Esophagus muscularis mucosa (tissue), 4 donors: ENCODE data around the gene STARD5. TPM values are rescaled to one million over a fixed set of nuclear protein-coding genes. Genes with fewer than 3 reads are reported as not detected.

Experiments
- DNase-seq: peaks from one replicate; pipeline ENCODE4 v3.0.0-alpha.2; 2017; ENCODE audit errors: extremely low spot score
- H3K27ac ChIP-seq, 4 donors: fragments of 200-600 bp; sonication (generic); replicated peaks in 1 of 4; 1 replicate in 3 of 4; 2 replicates in 1 of 4; pipeline ENCODE4 v1.5.1; 2016 to 2019; ENCODE audit warnings: mild to moderate bottlenecking in 1 of 4
- H3K27me3 ChIP-seq, 4 donors: fragments of 200-600 bp; sonication (generic); one replicate each; pipeline versions ENCODE4 v1.5.1 to v1.6.0; 2016 to 2019
- H3K36me3 ChIP-seq, 4 donors: fragments of 200-600 bp; sonication (generic); one replicate each; pipeline ENCODE4 v1.5.1; 2016 to 2019
- H3K4me1 ChIP-seq, 4 donors: fragments of 200-600 bp; sonication (generic); one replicate each; pipeline ENCODE4 v1.5.1; 2016 to 2019
- H3K4me3 ChIP-seq, 4 donors: fragments of 200-600 bp; sonication (generic); 1 replicate in 2 of 4; 2 replicates in 2 of 4; pipeline ENCODE4 v1.5.1; 2016 to 2019; ENCODE audit warnings: mild to moderate bottlenecking in 4 of 4, moderate library complexity in 1 of 4
- H3K9me3 ChIP-seq, 4 donors: fragments of 200-600 bp; sonication (generic); 1 replicate in 3 of 4; 2 replicates in 1 of 4; pipeline ENCODE4 v1.5.1; 2016 to 2019
- CTCF ChIP-seq, 3 experiments: fragments of 200-600 bp in 2 of 3; fragments of 450-650 bp in 1 of 3; sonication (generic) in 2 of 3; IDR thresholded peaks; one replicate each; pipeline ENCODE4 v1.5.1; 2017 to 2019; ENCODE audit warnings: antibody characterized with exemption in 3 of 3, mild to moderate bottlenecking in 2 of 3, moderate library complexity in 1 of 3
- EP300 ChIP-seq: sonication (generic); formaldehyde crosslinking; IDR thresholded peaks from one replicate; pipeline ENCODE4 v1.6.1; 2017; ENCODE audit warnings: antibody characterized with exemption
- POLR2A ChIP-seq: fragments of 450-650 bp; IDR thresholded peaks from one replicate; pipeline ENCODE4 v1.6.1; 2017; ENCODE audit warnings: antibody characterized with exemption, moderate library complexity, mild to moderate bottlenecking, low read depth
- POLR2AphosphoS5 ChIP-seq, 2 donors: sonication (generic); formaldehyde crosslinking; IDR thresholded peaks; one replicate each; pipeline ENCODE4 v1.6.1; 2017; ENCODE audit warnings: antibody characterized with exemption in 2 of 2
- WGBS: methylation state at CpG from one replicate; pipeline ENCODE4 v1.1.5; 2018; 5-methylcytosine and 5-hydroxymethylcytosine counted together
- intact Hi-C: fragments of 100-400 bp; cut with DNase I; formaldehyde crosslinking; loops from one replicate; pipeline ENCODE4 v1.15.1; 2023
- total RNA-seq, 4 donors: library from RNA; depleted of rRNA; stranded (reverse); fragments of >200 nt; gene quantifications; one replicate each; pipeline versions ENCODE4 v1.1.0 to v1.2.1, GENCODE V29; 2016

STARD5 gene
- total RNA-seq, 4 donors from 2014 or later: 2.7 to 3.7 (median 3.0) TPM

- no peaks in the 10 kb centered on the region for H3K27me3 ChIP-seq
- no peak overlapping the region for H3K27ac ChIP-seq
- TF ChIP-seq EP300 (no peak), CTCF (IDR thresholded peaks at IDR 0.05) (no peak), POLR2AphosphoS5 (IDR thresholded peaks at IDR 0.05) (no peak), POLR2A (no peak)
- no peak for DNase-seq
- no peaks in the 10 kb centered on the region for H3K36me3 ChIP-seq
- 97% methylated on average over 4 of the region's 4 CpGs for WGBS
- intact Hi-C loops: no loop called here
- no peaks in the 10 kb centered on the region for H3K9me3 ChIP-seq
- H3K4me3 ChIP-seq: no peak overlapping the region
- no peaks in the 10 kb centered on the region for H3K4me1 ChIP-seq
These were observed 24.0 kb upstream of the STARD5 start for GRCh38 chr15:81347910-81348309.

- Histone ChIP-seq H3K27me3 (no peaks in the 10 kb centered on the region), H3K4me3 (no peak overlapping the region), H3K4me1 (no peaks in the 10 kb centered on the region), H3K27ac (no peak overlapping the region), H3K36me3 (no peaks in the 10 kb centered on the region), H3K9me3 (no peaks in the 10 kb centered on the region)
- DNase-seq: peak; percentile 57
- intact Hi-C loops: no loop called here
- 46% methylated on average over 2 of the region's 2 CpGs for WGBS
- no peak for TF ChIP-seq POLR2AphosphoS5 (IDR thresholded peaks at IDR 0.05)
- TF ChIP-seq EP300: no peak
- TF ChIP-seq CTCF (IDR thresholded peaks at IDR 0.05): no peak
- no peak for TF ChIP-seq POLR2A
These were observed 22.7 kb upstream of the STARD5 start for GRCh38 chr15:81346611-81347010.

GRCh38 chr15:81343371-81343770 lies 19.4 kb upstream of the STARD5 start:
- intact Hi-C loops: no loop called here
- H3K27ac ChIP-seq: no peak overlapping the region
- peaks cover 2 to 15% (median 13%) of the 10 kb centered on the region in 4 donors for H3K4me1 ChIP-seq
- H3K27me3 ChIP-seq: no peaks in the 10 kb centered on the region
- H3K9me3 ChIP-seq: no peaks in the 10 kb centered on the region
- no peaks in the 10 kb centered on the region for H3K36me3 ChIP-seq
- TF ChIP-seq CTCF (IDR thresholded peaks at IDR 0.05) (no peak), POLR2A (no peak), POLR2AphosphoS5 (IDR thresholded peaks at IDR 0.05) (no peak), EP300 (no peak)
- DNase-seq: peak; percentile 60
- H3K4me3 ChIP-seq: no peak overlapping the region
- 93% methylated on average over 4 of the region's 4 CpGs for WGBS

GRCh38 chr15:81341351-81341750 lies 17.4 kb upstream of the STARD5 start:
- WGBS: 95% methylated on average over 4 of the region's 4 CpGs

More at GRCh38 chr15:81341351-81341750, 17.4 kb upstream of the STARD5 start:
- no peaks in the 10 kb centered on the region for H3K36me3 ChIP-seq
- TF ChIP-seq POLR2AphosphoS5 (IDR thresholded peaks at IDR 0.05): no peak
- no peak for TF ChIP-seq CTCF (IDR thresholded peaks at IDR 0.05)
- TF ChIP-seq EP300: no peak
- no peak for TF ChIP-seq POLR2A
- no peak overlapping the region for H3K4me3 ChIP-seq
- no peaks in the 10 kb centered on the region for H3K9me3 ChIP-seq
- DNase-seq: no peak
- no peak overlapping the region for H3K27ac ChIP-seq
- intact Hi-C loops: no loop called here
- no peaks in the 10 kb centered on the region for H3K27me3 ChIP-seq
- peaks cover 4 to 28% (median 27%) of the 10 kb centered on the region in 4 donors for H3K4me1 ChIP-seq
